Left kidney (tissue), 2 donors: ENCODE data around the gene TMEM11. TPM values are rescaled to one million over a fixed set of nuclear protein-coding genes. Genes with fewer than 3 reads are reported as not detected.
"Not testable (repeated sequence)": the region's sequence is repeated elsewhere in the genome, so short reads cannot be mapped to it uniquely, and the experiment has no call there.

Experiments used
- DNase-seq: peaks from one replicate; pipeline ENCODE4 v3.0.0-alpha.2; 2013
- polyA plus RNA-seq: library from polyadenylated mRNA; unstranded; fragments of 120-200 nt; gene quantifications from one replicate; pipeline ENCODE4 v1.2.1, GENCODE V29; 2013; ENCODE audit not compliant: insufficient read length

The TMEM11 gene
- polyA plus RNA-seq, 1 donor: 18.4 TPM

DNA sequence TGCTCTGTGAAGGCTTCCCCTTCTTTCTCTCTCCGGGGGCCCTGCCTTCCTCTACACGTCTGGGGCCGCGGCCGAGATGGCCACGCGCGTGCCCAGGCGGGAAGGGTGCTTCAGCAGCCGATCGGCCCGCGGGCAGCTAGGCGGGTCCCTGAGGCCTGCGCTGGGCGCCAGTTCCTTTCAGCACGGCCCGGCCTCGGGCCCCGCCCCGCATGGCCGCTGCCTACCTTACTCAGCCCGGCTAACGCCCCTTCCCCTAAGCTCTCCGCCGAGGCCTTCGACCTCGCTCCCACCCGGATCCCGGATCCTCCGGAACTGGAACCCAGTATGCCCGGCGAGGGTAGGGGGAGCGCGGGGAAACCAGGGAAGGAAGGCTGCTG, 335 bp downstream of the TMEM11 start:
- DNase-seq: no peak

DNA sequence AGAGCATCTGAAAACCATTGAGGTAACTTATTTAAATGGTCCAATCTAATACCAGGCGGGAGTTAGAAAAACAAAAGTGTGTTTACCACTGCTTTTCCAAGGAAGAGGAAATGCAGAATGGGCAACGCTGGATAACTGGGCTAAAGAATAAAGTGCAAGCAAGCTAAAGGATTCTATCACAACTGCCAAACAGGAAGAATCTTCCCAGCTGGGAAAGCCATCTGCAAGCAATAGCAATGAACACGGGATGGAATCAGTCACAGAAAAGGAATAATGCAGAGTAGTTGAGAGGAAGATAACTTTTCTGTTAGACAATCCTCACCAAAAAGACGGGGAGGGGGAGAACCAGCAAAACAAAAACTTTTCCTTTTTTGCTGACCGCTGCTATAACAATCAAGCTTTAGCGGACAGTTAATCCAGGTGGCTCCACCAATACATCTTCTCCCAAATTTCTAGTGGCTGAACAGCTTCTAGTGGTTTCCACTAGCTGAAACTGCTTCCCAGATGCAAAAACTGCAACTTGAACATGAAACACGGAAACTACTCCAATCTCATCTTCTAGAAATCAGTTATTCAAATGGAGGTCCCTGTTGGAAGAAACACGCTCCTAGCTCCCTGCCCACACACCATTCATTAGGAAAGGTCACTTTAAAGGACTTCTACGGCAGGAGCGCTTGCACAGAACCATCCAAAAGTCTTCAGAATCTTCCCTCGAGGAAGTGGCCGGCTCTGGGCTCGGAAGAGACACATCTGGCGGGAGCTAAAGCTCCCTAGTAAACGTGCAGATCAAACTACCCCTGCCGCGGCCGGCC, 929 bp downstream of the TMEM11 start:
- no peak for DNase-seq

DNA sequence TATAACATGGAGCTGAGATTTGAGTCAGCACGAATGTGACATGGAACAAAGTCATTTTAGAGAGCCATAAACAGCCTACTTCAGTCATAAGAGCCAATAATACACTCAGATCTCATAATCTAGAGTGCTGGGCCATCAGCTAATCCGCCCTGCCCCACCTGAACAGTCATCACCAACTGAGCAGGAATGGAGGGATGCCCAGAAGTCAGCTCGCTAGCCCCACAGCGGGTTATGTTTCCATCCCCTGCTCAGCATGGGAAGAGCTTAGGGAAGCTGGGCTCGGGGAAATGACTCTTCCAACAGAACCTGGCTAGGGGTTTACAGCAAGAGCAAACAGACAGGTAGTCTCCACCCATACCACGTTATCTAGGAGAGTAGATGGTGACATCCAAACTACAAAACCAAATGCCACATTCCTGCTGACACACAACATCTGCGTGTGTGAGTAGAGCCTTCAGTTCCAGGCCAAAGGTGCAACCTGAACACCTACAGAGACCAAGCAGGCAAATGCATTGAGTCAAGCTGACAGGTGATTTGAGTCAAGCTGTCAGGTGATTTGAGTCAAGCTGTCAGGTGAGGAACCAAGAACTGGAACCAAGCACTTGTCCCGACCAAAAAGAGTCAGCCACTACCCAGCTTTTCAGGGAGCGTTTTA, 2.0 kb downstream of the TMEM11 start:
- DNase-seq: no peak

DNA sequence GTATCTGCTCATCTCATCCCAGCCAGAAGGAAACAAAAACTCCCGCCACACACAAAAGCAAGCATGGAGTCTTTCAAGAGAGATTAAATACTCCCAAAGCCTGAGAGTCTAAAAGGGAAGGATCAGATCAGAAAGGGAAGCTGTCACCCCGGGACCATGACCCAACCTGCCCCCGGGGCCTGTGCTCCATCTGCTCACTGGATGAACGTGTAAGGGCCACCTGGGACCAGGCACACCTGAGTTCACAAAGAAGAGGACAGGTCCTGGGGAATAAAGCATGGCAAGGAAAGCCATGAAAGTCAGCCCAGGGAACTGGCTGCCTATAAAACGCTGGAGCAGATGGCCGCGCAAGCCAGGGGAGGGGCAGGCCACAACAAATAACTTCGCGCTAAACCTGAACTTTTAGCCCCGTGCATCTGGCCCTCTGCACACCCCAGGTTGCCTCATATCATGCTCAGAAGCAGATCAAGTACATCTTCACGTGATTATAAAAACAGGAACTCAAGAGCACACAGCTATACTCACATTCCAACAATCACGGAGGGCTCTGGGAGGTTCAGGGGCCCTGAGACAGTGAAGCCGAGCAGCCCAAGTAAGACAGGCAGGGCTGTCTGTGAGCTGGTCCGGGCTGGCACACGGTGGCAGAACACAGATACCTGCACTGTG, 3.4 kb downstream of the TMEM11 start:
- DNase-seq: no peak

DNA sequence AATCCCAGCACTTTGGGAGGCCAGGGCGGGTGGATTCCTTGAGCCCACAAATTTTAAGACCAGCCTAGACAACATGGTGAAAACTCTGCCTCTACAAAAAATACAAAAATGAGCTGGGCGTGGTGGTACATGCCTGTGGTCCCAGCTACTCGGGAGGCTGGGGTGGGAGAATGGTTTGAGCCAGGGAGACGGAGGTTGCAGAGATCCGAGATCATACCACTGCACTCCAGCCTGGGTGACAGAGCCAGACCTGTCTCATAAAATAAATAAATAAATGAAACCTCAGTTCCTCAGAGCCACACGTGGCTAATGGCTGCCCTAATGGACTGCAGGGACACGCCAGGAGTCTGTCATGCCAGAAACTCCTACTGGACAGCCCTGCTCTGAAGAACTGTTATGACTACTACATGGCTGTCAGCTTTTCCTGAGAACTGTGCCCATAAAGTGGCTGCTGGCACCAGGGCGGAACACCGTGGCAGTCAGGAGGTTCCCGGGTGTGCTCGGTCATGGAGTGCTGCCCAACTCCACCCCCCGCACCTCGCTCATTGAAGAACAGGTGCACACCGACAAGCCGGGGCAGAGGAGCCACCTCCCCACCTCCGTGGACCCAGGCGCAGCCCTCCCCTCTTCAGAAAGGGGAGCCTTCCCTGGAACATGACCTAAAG, 4.3 kb downstream of the TMEM11 start:
- no peak for DNase-seq

DNA sequence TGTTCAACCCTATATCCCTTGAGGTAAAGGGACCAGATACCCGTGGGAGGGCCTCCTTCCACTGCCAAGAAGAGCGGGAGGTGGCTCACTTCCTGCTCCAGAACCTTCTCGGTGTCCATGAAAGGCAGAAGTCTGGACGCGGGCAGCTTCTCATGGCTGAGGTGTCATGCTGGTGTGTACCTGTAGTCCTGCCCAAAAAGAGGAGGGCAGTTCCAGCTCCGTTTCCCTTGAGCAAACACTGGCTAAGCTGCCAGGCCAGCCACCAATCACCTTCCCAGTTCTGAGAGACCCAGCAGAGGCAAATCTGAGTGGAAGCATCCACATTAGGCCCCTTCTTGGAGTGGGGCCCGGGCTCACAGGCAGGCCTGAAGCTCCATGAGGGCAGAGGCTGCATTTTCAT, 5.6 kb downstream of the TMEM11 start:
- no peak for DNase-seq

DNA sequence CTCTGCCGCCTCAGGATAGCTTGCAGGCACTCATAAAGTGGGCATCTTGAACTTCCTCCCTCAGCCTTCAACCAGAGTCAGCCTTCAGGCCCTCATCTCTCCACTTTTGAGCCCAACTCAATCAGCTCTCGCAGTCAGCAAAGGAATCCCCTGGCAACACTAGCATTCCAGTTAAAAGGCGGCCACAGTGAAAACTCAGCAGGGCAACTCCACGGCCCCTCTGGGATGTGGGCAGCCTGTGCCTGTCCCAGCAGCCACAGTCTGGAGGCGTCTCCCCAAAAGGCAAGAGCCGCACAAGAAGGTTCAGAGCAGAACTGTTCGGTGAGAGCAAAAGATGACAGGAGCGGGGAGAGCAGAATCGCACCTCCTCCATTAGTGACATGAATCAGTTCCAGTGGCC, 9.0 kb downstream of the TMEM11 start:
- DNase-seq: no peak

DNA sequence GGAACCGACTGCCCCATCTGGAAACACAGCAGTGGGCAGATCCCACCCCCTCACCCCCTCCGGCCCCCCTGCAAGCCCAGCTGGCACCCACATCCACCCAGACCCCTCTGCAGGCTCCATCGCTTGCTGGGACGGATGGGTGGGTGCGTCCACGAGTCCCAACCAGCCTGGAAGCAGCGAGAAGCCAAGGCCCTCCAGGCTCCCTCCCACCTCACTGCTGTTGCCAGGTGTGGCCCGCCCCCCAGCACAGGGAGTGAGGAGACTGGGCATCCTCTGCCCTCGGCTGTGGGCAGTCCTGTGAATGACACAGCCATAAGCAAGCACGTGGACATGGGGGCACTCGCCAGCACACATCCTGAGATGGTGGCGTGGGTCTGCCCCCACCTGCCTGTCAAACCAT, 11.4 kb downstream of the TMEM11 start:
- no peak for DNase-seq

DNA sequence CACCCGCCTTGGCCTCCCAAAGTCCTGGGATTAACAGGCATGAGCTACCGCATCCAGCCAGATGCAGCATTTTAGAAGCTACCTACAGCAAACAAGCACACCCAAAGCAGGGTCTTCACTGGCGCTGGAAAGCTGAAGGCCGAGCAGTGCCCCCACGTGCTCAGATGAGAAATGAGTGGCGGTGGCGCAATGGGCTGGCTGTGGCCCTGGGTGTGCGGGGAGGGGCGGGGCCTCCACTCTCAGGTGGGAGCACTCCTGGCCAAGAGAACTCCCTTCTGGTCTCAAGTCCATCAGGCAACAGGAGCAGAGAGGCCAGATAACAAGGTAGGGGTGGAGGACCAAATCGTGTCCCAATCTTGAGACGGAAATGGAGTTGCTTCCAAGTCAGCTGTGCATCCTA, 12.1 kb downstream of the TMEM11 start:
- DNase-seq: no peak

DNA sequence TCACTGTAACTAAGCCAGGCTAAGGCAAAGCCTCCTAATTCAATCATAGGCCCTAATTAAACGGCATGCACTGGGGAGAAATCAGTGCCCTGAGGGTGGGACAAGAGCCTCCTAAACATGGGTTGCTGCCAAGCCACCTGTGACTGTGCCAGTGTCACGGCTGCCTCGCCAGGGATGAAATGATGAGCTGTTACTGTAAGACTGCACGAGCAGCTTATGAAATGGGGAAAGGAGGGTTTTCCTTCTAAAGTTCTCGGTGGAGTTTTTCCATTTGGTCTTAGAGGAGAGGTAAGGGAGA, 12.7 kb downstream of the TMEM11 start:
- no peak for DNase-seq

DNA sequence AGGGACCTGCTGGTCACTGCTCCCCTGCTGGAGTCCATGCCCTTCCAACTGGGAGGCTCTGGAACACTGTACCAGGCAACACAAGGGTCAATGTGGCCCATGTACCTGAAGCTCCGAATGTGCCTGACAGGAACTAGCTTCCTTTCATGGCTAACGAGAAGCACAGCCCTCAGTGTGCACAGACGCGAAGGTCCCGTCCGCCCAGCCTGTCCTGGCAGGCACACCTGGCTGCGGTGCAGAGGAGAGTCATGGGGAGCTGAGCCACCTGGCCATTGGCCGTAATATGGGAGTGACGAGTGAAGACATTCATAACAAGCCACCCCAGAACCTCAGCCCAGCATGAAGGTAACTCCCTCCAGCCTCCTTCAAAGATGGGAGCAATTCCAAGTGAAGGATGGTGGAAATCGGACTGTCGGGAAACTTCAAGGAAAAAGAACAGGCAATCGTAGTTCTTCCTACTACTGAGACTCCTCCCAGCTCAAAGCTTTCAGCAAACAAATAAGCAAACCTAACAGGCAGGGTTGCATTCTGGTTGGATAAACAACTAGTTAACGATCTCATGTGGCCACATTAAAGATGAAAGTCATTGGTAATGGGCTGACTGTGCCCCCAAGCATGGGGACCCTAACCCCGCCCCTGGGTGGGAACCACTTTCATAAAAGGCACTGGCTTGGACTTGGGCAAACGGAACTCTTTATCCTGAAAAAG, 13.2 kb downstream of the TMEM11 start:
- no peak for DNase-seq

DNA sequence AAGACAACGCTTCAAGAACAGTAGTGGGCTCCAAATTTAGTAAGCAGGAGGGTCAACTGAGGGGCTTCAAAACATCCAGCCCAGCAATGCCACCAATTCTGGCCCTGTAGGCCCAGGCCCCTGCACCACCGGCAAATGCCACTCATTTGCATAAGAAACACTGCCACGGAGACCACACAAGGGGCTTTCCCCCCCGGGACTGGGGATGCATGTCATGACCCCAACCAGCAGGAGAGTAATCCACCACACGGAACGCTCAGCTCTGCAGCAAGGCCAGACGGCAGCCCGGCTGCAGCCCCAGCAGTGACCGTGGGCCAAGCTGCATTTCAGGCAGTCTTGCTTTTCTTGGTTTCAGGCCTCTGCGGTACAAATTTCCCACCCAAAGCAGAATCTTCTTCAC, 14.1 kb downstream of the TMEM11 start:
- DNase-seq: no peak

DNA sequence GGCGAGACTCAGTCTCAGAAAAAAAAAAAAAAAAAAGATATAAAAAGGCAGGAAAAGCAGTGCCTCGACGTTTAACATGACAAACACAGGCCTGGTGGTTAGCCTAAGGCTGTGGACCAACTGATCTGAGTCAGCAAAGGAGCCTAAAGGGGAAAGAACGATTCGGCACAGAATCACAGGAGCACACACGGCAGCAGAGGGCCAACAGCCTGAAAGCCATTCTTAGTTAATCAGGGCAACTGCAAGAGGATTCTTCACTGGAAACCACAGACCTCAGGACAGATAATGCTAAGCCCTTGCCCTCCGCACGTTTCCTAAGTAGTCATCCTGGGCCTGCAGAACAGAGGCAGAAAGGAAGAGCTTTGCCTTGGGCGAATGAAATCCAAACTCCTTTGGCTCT, 14.7 kb downstream of the TMEM11 start:
- no peak for DNase-seq

DNA sequence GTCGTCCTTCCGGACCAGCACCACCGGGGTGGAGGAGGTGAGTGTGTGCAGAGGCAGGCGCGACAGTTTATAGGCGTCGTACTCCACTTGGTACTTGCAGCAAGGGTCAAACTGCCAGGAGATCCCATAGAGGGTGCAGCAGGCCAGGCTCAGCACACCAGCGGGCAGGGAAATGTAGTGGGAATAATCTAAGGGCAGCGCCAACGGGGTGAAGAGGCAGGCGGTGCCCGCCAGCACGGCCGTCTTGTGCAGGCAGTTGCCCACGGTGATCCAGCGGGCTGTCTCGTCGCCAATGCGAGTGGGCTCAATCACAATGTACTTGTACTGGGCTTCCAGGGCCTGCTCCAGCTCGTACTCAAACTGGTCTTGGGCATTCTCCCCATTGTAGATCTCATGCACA, 15.6 kb downstream of the TMEM11 start:
- DNase-seq: no peak

DNA sequence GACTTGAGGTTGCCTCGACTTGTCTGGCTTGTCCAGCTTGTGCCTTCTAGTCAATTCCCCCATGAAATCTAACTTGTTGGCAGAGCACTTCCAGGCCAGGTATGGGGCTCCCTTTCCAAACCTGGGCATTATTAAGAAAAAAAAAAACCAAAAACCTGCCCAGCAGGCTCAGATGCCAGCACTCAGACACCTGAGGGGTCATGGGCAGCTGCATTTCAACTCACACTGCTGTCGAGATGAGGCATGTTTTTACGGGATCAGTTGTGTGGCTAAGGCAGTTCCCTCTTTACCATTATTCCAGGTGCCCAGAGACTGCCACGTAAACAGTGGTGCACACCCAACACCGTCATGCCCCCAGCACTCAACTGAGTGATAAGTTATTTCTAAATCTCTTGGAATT, 17.8 kb downstream of the TMEM11 start:
- DNase-seq: no peak

DNA sequence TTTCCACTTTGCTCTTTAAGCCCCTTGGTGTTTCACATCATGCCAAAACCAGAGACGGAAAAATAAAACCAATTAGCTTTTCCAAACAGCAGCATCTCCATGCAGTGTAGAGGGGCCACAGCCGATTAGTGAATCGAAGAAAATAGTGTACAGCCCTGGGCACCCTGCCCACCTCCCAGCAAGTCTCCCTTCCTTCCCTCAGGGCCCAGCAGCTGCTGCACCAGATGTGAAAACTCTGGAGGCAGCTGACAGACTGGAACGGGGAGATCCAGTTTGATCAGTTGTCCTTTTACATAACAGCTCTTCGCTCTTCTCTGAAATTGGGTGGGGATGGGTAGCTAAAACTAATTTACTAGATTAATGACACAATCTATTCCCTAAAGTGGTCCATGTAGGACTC, 19.3 kb downstream of the TMEM11 start:
- DNase-seq: no peak

DNA sequence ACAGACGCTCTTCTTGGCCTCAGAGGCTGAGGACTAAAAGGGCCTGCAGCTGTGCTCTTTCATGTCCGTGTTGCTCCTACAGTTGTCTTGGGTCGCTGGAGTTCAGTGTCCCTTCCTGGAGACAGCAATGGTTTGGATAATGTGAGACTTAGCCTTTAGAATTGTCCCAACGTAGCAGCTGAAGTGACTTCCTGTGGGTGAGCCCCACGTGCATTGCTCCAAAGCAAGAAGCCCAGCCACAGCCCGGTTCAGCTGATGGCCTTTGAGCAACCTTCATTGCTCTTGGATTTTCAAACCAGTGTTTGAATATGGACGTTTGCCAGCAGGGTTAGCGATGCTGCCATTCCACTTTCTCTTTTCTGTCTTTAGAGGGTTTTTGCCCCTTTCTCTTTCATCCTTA, 19.7 kb downstream of the TMEM11 start:
- no peak for DNase-seq

DNA sequence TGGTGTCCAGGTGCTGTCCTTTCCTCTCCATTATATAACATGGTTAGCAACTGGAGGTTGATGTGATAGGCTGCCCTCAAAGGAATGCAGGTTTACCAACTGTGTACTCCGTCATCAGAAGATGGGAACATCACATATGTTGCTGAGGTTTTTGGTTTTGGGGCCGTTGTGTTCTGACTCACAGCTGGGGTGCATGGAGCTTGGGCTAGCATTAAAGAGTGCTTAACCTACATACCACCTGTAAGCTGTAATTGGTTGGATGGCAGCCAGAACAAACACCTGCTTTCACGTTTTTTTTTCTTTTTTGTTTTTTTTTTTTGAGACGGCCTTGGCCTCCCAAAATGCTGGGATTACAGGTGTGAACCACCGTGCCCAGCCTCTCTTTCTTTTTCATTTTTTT, 20.9 kb downstream of the TMEM11 start:
- no peak for DNase-seq

DNA sequence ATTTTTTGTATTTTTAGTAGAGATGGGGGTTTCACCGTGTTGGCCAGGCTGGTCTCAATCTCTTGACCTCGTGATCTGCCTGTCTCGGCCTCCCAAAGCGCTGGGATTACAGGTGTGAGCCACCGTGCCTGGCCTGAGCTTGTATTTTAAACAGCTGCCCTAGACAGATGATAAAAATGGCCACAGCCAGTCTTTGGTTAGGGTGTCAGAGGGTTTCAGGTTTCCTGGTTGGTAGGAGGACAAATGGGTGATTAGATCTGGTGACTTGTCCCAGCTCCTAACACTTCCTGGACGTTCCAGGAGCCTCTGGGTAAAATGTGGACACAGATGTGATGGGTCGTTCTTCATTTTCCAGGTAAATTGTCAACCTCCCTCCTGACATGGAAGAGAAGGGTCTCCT, 21.5 kb downstream of the TMEM11 start:
- DNase-seq: not testable (repeated sequence)

DNA sequence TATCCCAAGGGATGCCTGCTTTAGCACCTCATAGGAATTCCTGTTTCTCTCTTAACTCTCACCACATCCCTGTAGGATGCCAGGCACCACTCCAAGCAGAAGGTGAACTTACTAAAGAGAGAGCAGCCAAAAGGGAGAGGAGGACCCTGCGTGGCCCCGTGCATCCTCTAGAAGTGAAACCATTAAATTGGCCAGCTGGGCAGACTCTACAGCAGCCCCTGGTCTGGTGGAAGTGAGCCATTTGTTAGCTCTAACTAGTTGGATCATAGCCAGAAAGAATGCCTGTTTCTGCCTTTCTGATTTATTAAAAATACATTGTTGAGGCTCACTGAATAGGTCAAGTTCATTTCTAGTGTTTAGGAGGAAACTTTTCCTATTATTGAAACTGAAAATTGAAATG, 22.3 kb downstream of the TMEM11 start:
- DNase-seq: no peak

DNA sequence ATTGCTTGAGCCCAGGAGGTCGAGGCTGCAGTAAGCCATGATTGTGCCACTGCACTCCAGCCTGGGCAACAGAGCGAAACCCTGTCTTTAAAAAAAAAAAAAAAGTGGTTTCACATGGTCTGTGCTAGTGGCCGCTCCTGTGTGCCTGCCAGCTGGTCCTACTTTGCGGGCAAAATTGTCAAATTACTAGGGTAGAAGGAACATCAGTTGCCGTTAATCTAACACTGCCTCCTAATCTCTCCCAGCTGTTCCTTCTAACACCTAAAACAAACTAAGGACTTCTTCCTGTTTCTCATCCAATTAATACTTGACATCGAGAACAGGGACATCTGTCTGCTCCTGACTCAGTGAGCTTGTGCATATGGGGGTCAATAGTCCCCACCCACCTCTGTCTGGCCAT, 23.9 kb downstream of the TMEM11 start:
- DNase-seq: no peak

DNA sequence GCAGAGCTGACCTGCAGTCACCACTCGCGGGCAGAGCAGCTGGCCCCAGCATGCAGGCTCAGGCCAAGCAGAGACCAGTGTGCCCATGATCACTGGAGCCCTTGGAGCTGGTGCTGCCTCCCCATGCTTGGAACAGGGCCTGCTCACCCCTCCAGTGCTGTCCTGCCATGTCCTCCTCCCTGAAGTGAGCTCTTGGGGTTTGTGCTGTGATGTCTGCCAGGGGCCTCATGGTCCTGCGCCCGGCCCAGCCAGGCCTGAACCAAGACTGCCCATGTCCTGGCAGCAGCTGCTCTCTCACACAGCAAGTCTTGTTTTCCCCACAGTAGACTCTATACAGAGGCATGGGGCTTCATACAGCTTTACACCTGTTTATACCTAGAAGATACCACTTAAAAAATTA, 24.6 kb downstream of the TMEM11 start:
- DNase-seq: no peak
